Peyer's patch (tissue), 4 donors: ENCODE results near the gene AGBL4.

Experiments
- POLR2A ChIP-seq, 2 donors: fragments of 450-650 bp; IDR thresholded peaks; one replicate each; pipeline ENCODE4 v1.5.1; 2017; ENCODE audit warnings: antibody characterized with exemption in 2 of 2, mild to moderate bottlenecking in 2 of 2, moderate library complexity in 2 of 2
- TF ChIP-seq, protein P1 (sequence below), 6 experiments: fragments of 450-650 bp in 4 of 6; fragments of 200-600 bp in 2 of 6; sonication (generic) in 1 of 6; IDR thresholded peaks; one replicate each; pipeline ENCODE4 v1.5.1; 2017 to 2019; ENCODE audit warnings: antibody characterized with exemption in 6 of 6, mild to moderate bottlenecking in 3 of 6, moderate library complexity in 1 of 6

GRCh38 chr1:48920851-48921250 lies 1102.9 kb downstream of the AGBL4 start:
- TF ChIP-seq, protein P1, sequence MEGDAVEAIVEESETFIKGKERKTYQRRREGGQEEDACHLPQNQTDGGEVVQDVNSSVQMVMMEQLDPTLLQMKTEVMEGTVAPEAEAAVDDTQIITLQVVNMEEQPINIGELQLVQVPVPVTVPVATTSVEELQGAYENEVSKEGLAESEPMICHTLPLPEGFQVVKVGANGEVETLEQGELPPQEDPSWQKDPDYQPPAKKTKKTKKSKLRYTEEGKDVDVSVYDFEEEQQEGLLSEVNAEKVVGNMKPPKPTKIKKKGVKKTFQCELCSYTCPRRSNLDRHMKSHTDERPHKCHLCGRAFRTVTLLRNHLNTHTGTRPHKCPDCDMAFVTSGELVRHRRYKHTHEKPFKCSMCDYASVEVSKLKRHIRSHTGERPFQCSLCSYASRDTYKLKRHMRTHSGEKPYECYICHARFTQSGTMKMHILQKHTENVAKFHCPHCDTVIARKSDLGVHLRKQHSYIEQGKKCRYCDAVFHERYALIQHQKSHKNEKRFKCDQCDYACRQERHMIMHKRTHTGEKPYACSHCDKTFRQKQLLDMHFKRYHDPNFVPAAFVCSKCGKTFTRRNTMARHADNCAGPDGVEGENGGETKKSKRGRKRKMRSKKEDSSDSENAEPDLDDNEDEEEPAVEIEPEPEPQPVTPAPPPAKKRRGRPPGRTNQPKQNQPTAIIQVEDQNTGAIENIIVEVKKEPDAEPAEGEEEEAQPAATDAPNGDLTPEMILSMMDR (IDR thresholded peaks at IDR 0.05): no peak
- TF ChIP-seq POLR2A (IDR thresholded peaks at IDR 0.05): no peak
